OCI-LY7 (cell line): ENCODE measurements around the gene CBX8. TPM values are rescaled to one million over a fixed set of nuclear protein-coding genes. Genes with fewer than 3 reads are reported as not detected.

ENCODE experiments used
- BruUV-seq: library from RNA; stranded (reverse); fragments of 400-500 nt; replicated peaks from 2 replicates; lab custom pipeline; 2021; lab: Mats Ljungman, UMichigan
- CTCF ChIA-PET: fragments of 300-600 bp; sonication (Branson Sonifier 250); formaldehyde crosslinking; loops from one replicate; lab custom pipeline; 2022; ENCODE audit warnings: antibody characterized with exemption; ENCODE audit not compliant: unreplicated experiment; lab: Charles Lee
- POLR2A ChIA-PET: fragments of 300-600 bp; sonication (Branson Sonifier 250); formaldehyde crosslinking; loops from one replicate; lab custom pipeline; 2022; ENCODE audit warnings: antibody characterized with exemption; lab: Charles Lee
- DNase-seq: peaks from one replicate; pipeline ENCODE4 v3.0.0-alpha.2; 2015; ENCODE audit warnings: low spot score
- H2AFZ ChIP-seq: fragments of 200-600 bp; sonication (generic), shearing (Covaris generic); 2 replicates; pipeline ENCODE4 v1.6.1; 2014; ENCODE audit warnings: mild to moderate bottlenecking, antibody characterized with exemption, low read length, moderate library complexity
- H3K27ac ChIP-seq: fragments of 200-600 bp; sonication (generic); 2 replicates; pipeline ENCODE4 v1.5.1; 2014; ENCODE audit warnings: mixed run types, low read depth, mild to moderate bottlenecking, moderate library complexity, low read length, inconsistent platforms; ENCODE audit not compliant: poor library complexity, severe bottlenecking
- H3K36me3 ChIP-seq: fragments of 200-600 bp; sonication (generic); 2 replicates; pipeline ENCODE4 v1.6.1; 2014; ENCODE audit warnings: mild to moderate bottlenecking, antibody characterized with exemption, low read length, moderate library complexity, mixed read lengths; ENCODE audit not compliant: insufficient read depth
- H3K4me1 ChIP-seq: fragments of 200-600 bp; sonication (generic); 2 replicates; pipeline ENCODE4 v1.5.1; 2014; ENCODE audit warnings: mild to moderate bottlenecking, low read length; ENCODE audit not compliant: insufficient read depth, poor library complexity, severe bottlenecking
- H3K4me2 ChIP-seq: fragments of 200-600 bp; sonication (generic); 2 replicates; pipeline ENCODE4 v1.6.1; 2014; ENCODE audit warnings: mild to moderate bottlenecking, low read length
- H3K4me3 ChIP-seq: fragments of 200-600 bp; sonication (generic); 2 replicates; pipeline ENCODE4 v1.5.1; 2014; ENCODE audit warnings: mild to moderate bottlenecking, low read depth, low read length; ENCODE audit not compliant: poor library complexity, severe bottlenecking
- H3K79me2 ChIP-seq: fragments of 200-600 bp; sonication (generic); 2 replicates; pipeline ENCODE4 v1.6.1; 2016; ENCODE audit warnings: low read depth, mild to moderate bottlenecking, low read length, moderate library complexity, mixed read lengths; ENCODE audit not compliant: insufficient read depth
- H3K9me2 ChIP-seq: fragments of 200-600 bp; sonication (generic); 2 replicates; pipeline ENCODE4 v1.6.1; 2016; ENCODE audit warnings: mild to moderate bottlenecking, low read length, mixed read lengths; ENCODE audit not compliant: insufficient read depth
- H3K9me3 ChIP-seq: fragments of 200-600 bp; sonication (generic); 2 replicates; pipeline ENCODE4 v1.6.1; 2014; ENCODE audit warnings: mild to moderate bottlenecking, mixed run types, low read length, mixed read lengths
- H4K20me1 ChIP-seq: fragments of 200-600 bp; sonication (generic); 2 replicates; pipeline ENCODE4 v1.6.1; 2014; ENCODE audit warnings: mild to moderate bottlenecking, antibody characterized with exemption, low read length, moderate library complexity, mixed read lengths; ENCODE audit not compliant: insufficient read depth
- CTCF ChIP-seq: fragments of 200-600 bp; sonication (generic); conservative IDR thresholded peaks from 2 replicates; pipeline ENCODE4 v1.5.1; 2014; ENCODE audit warnings: mild to moderate bottlenecking, antibody characterized with exemption, low read length, moderate library complexity, mixed read lengths
- EZH2phosphoT487 ChIP-seq: fragments of 200-600 bp; sonication (generic); IDR thresholded peaks from 2 replicates; pipeline ENCODE4 v1.6.1; 2018; ENCODE audit warnings: low read depth, borderline replicate concordance, mild to moderate bottlenecking, mixed run types, antibody characterized with exemption, low read length, moderate library complexity, mixed read lengths
- intact Hi-C: fragments of 100-400 bp; cut with micrococcal nuclease; formaldehyde crosslinking; loops from one replicate; pipeline ENCODE4 v1.10.0; 2022; ENCODE audit not compliant: unreplicated experiment
- total RNA-seq, 2 experiments: library from RNA; depleted of rRNA in 1 of 2; stranded (reverse); fragments of >200 nt in 1 of 2; shearing (Covaris generic) in 1 of 2; gene quantifications; 2 replicates each; pipeline ENCODE4 v1.2.3, GENCODE V29; 2014 to 2022

The CBX8 gene
- total RNA-seq, 2 experiments from 2014 or later, result 7.5 to 16.3 TPM

GRCh38 chr17:79771276-79771675 is 25.6 kb downstream of the CBX8 start:
- no peak overlapping the region for H3K4me3 ChIP-seq
- TF ChIP-seq CTCF (no peak), EZH2phosphoT487 (no peak)
- CTCF ChIA-PET, result no interaction called here
- no peak overlapping the region for H3K27ac ChIP-seq
- H3K36me3 ChIP-seq, result no peaks in the 10 kb centered on the region
- intact Hi-C loops, result no loop called here
- POLR2A ChIA-PET, result interaction anchor here (0.7 kb wide), 1 partner anchor 924 kb away, joined by 5 read pairs; no protein-coding TSS in a partner anchor
- H3K9me2 ChIP-seq, result no peaks in the 10 kb centered on the region
- no peak for DNase-seq
- H3K4me2 ChIP-seq, result no peak overlapping the region
- H3K79me2 ChIP-seq, result no peaks in the 10 kb centered on the region
- no peaks in the 10 kb centered on the region for H3K4me1 ChIP-seq
- no peak overlapping the region for H2AFZ ChIP-seq
- 0 out of 2 replicates have a peak, but pooled peaks cover 6% of the 10 kb centered on the region for H3K9me3 ChIP-seq
- H4K20me1 ChIP-seq, result no peaks in the 10 kb centered on the region
- no TSS peak for BruUV-seq

- CTCF ChIA-PET, result no interaction called here
- DNase-seq, result no peak
- Histone ChIP-seq H3K4me1 (no peaks in the 10 kb centered on the region), H3K9me3 (0 out of 2 replicates have a peak, but pooled peaks cover 6% of the 10 kb centered on the region), H3K79me2 (no peaks in the 10 kb centered on the region), H3K4me3 (no peak overlapping the region), H3K9me2 (no peaks in the 10 kb centered on the region), H4K20me1 (no peaks in the 10 kb centered on the region), H3K27ac (no peak overlapping the region), H3K36me3 (no peaks in the 10 kb centered on the region), H3K4me2 (no peak overlapping the region), H2AFZ (no peak overlapping the region)
- TF ChIP-seq EZH2phosphoT487 (no peak), CTCF (no peak)
- intact Hi-C loops, result no loop called here
- POLR2A ChIA-PET, result no interaction called here
- BruUV-seq, result no TSS peak
These were observed 27.0 kb downstream of the CBX8 start for GRCh38 chr17:79769570-79770506.

GRCh38 chr17:79765708-79766107 is 31.2 kb downstream of the CBX8 start:
- TF ChIP-seq EZH2phosphoT487 (no peak), CTCF (no peak)
- 0 out of 2 replicates have a peak, but pooled peaks cover 6% of the 10 kb centered on the region for H3K9me3 ChIP-seq
- intact Hi-C loops, result no loop called here
- H3K36me3 ChIP-seq, result no peaks in the 10 kb centered on the region
- no peak for DNase-seq
- H2AFZ ChIP-seq, result no peak overlapping the region
- no peaks in the 10 kb centered on the region for H3K79me2 ChIP-seq
- BruUV-seq, result no TSS peak
- no peaks in the 10 kb centered on the region for H3K4me1 ChIP-seq
- H3K4me3 ChIP-seq, result no peak overlapping the region
- H3K27ac ChIP-seq, result no peak overlapping the region
- H4K20me1 ChIP-seq, result no peaks in the 10 kb centered on the region
- POLR2A ChIA-PET, result no interaction called here
- H3K4me2 ChIP-seq, result no peak overlapping the region
- H3K9me2 ChIP-seq, result no peaks in the 10 kb centered on the region
- CTCF ChIA-PET, result no interaction called here
